Keratinocyte (primary cell): ENCODE results near the gene HOOK2. TPM values are rescaled to one million over a fixed set of nuclear protein-coding genes. Genes with fewer than 3 reads are reported as not detected.
A peak's percentile ranks its signal among the peaks of the same experiment; 100 is the strongest.
"Not testable (repeated sequence)": the region's sequence is repeated elsewhere in the genome, so short reads cannot be mapped to it uniquely, and the experiment has no call there.

Source experiments
- DNase-seq: peaks from one replicate; pipeline ENCODE4 v3.0.0-alpha.2; 2011; ENCODE audit warnings: low read depth, missing footprints, low spot score
- FAIRE-seq: peaks from 2 replicates; lab custom pipeline; 2011; peaks lifted over from hg19 to GRCh38; lab: Jason Lieb, UNC
- H2AFZ ChIP-seq: 2 replicates; pipeline ENCODE4 v1.6.0; 2012; ENCODE audit warnings: low read length, control low read depth, inconsistent platforms; ENCODE audit not compliant: control insufficient read depth
- H3K27ac ChIP-seq: 2 replicates; pipeline ENCODE4 v1.5.1; 2011; ENCODE audit warnings: low read length; ENCODE audit not compliant: control insufficient read depth, insufficient read depth
- H3K27me3 ChIP-seq: 3 replicates; pipeline ENCODE4 v1.6.0; 2011; ENCODE audit warnings: low read length; ENCODE audit not compliant: control insufficient read depth, insufficient read depth; ENCODE audit errors: extremely low read depth
- H3K36me3 ChIP-seq, 2 experiments: 2 replicates in 1 of 2; 3 replicates in 1 of 2; pipeline ENCODE4 v1.5.1; 2011; ENCODE audit warnings: low read length in 2 of 2, mild to moderate bottlenecking in 1 of 2; ENCODE audit not compliant: control insufficient read depth in 2 of 2, insufficient read depth in 2 of 2; ENCODE audit errors: extremely low read depth in 1 of 2
- H3K4me1 ChIP-seq: 3 replicates; pipeline ENCODE4 v1.5.1; 2011; ENCODE audit warnings: low read length; ENCODE audit not compliant: control insufficient read depth, insufficient read depth; ENCODE audit errors: extremely low read depth
- H3K4me2 ChIP-seq: 3 replicates; pipeline ENCODE4 v1.6.0; 2011; ENCODE audit warnings: low read depth, low read length; ENCODE audit not compliant: control insufficient read depth, insufficient read depth; ENCODE audit errors: extremely low read depth
- H3K4me3 ChIP-seq, 3 experiments: fragments of 200-600 bp in 1 of 3; sonication (generic) in 1 of 3; 2 replicates in 2 of 3; 3 replicates in 1 of 3; pipeline ENCODE4 v1.5.1; 2011 to 2016; ENCODE audit warnings: low read length in 3 of 3, mild to moderate bottlenecking in 3 of 3, control low read depth in 2 of 3, inconsistent platforms in 1 of 3, low read depth in 1 of 3, mixed read lengths in 1 of 3, mixed run types in 1 of 3, moderate library complexity in 1 of 3; ENCODE audit not compliant: control insufficient read depth in 2 of 3, insufficient read depth in 2 of 3; ENCODE audit errors: extremely low read depth in 1 of 3
- H3K79me2 ChIP-seq: 2 replicates; pipeline ENCODE4 v1.6.0; 2012; ENCODE audit warnings: low read length; ENCODE audit not compliant: control insufficient read depth, insufficient read depth
- H3K9ac ChIP-seq: 3 replicates; pipeline ENCODE4 v1.6.0; 2011; ENCODE audit warnings: low read length; ENCODE audit not compliant: control insufficient read depth, insufficient read depth; ENCODE audit errors: extremely low read depth
- H3K9me1 ChIP-seq: 3 replicates; pipeline ENCODE4 v1.6.0; 2011; ENCODE audit warnings: low read length; ENCODE audit not compliant: control insufficient read depth, insufficient read depth; ENCODE audit errors: extremely low read depth
- H3K9me3 ChIP-seq: 2 replicates; pipeline ENCODE4 v1.5.1; 2012; ENCODE audit warnings: low read depth, low read length; ENCODE audit not compliant: control insufficient read depth
- H4K20me1 ChIP-seq: 3 replicates; pipeline ENCODE4 v1.6.0; 2011; ENCODE audit warnings: low read length; ENCODE audit not compliant: control insufficient read depth, insufficient read depth; ENCODE audit errors: extremely low read depth
- CTCF ChIP-seq, 3 experiments: IDR thresholded peaks in 1 of 3; conservative IDR thresholded peaks in 1 of 3; optimal IDR thresholded peaks in 1 of 3; 2 replicates in 2 of 3; 3 replicates in 1 of 3; pipeline versions ENCODE3 to v1.5.1; 2011; ENCODE audit warnings: low read length in 3 of 3, mild to moderate bottlenecking in 3 of 3, moderate library complexity in 2 of 3, control low read depth in 1 of 3, inconsistent platforms in 1 of 3; ENCODE audit not compliant: insufficient read depth in 2 of 3; ENCODE audit errors: extremely low read depth in 1 of 3
- EZH2 ChIP-seq: IDR thresholded peaks from one replicate; pipeline ENCODE4 v1.6.1; 2012; ENCODE audit warnings: inconsistent platforms, mild to moderate bottlenecking, low read length, moderate library complexity
- dilution Hi-C: fragments of 300-500 bp; cut with MboI; formaldehyde crosslinking; loops from one replicate; pipeline ENCODE4 v1.7.0; 2020; ENCODE audit warnings: low sequenced_read_pairs; ENCODE audit not compliant: extremely low pct_ligation_motif_present
- polyA plus RNA-seq, 5 experiments: library from polyadenylated mRNA; depleted of rRNA in 3 of 5; stranded (reverse) in 3 of 5; stranded (forward) in 1 of 5; unstranded in 1 of 5; fragments of >200 nt; gene quantifications; 1 replicate in 1 of 5; 2 replicates in 3 of 5; 3 replicates in 1 of 5; pipeline versions ENCODE4 v1.2.1 to v1.2.3, GENCODE V29; 2011 to 2012; ENCODE audit warnings: missing spikeins in 2 of 5, low read depth in 1 of 5, low replicate concordance in 1 of 5

Gene HOOK2
- polyA plus RNA-seq, 1 donor (not counting 4 experiments of a cell fraction or from before 2014, with no cell fraction given), result 21.9 TPM

- H3K4me1 ChIP-seq, result peaks cover 27% of the 10 kb centered on the region
- TF ChIP-seq EZH2 (no peak), CTCF (optimal IDR thresholded peaks at IDR 0.05 in 1 of 3, IDR thresholded peaks at IDR 0.05 in 1 of 3, conservative IDR thresholded peaks at IDR 0.05 in 1 of 3; ENCODE audit: extremely low read depth in 1 of 3, insufficient read depth in 2 of 3, low read length in 3 of 3) (no peak)
- no peak overlapping the region for H3K9ac ChIP-seq
- H3K27ac ChIP-seq, result no peak overlapping the region
- H3K79me2 ChIP-seq, result peaks cover 13% of the 10 kb centered on the region
- H3K4me2 ChIP-seq, result peak overlapping the region; percentile 94
- H3K4me3 ChIP-seq, result no peak overlapping the region
- H3K9me3 ChIP-seq, result no peaks in the 10 kb centered on the region
- FAIRE-seq (no peak), DNase-seq (no peak)
- dilution Hi-C loops, result no loop called here
- no peaks in the 10 kb centered on the region for H3K9me1 ChIP-seq
- no peak overlapping the region for H2AFZ ChIP-seq
- H4K20me1 ChIP-seq, result no peaks in the 10 kb centered on the region
- H3K36me3 ChIP-seq, result peaks cover 4 to 9% of the 10 kb centered on the region in 2 experiments
- no peaks in the 10 kb centered on the region for H3K27me3 ChIP-seq
Measured at GRCh38 chr19:12799742-12800465, 24.6 kb upstream of the HOOK2 start.

- H3K4me2 ChIP-seq, H2AFZ ChIP-seq, H3K4me3 ChIP-seq, H3K9me1 ChIP-seq, DNase-seq, H3K9me3 ChIP-seq, H3K27ac ChIP-seq, H3K9ac ChIP-seq, FAIRE-seq, H4K20me1 ChIP-seq, H3K36me3 ChIP-seq, dilution Hi-C loops, H3K27me3 ChIP-seq: not testable (repeated sequence)
- peaks cover 29% of the 10 kb centered on the region for H3K4me1 ChIP-seq
- peaks cover 19% of the 10 kb centered on the region for H3K79me2 ChIP-seq
Measured at GRCh38 chr19:12797607-12798006, 22.3 kb upstream of the HOOK2 start.
